Spleen (tissue), 7 donors: ENCODE results near the gene UBE2G1.

Source experiments
- CTCF ChIP-seq, 11 experiments: fragments of 200-600 bp in 7 of 11; fragments of 450-650 bp in 4 of 11; sonication (generic) in 4 of 11; IDR thresholded peaks in 8 of 11; conservative IDR thresholded peaks in 3 of 11; 1 replicate in 7 of 11; 2 replicates in 4 of 11; pipeline versions ENCODE4 v1.4.0 to v1.8.0; 2016 to 2021; ENCODE audit warnings: antibody characterized with exemption in 11 of 11, inconsistent platforms in 4 of 11, mild to moderate bottlenecking in 1 of 11
- POLR2A ChIP-seq, 3 donors: fragments of 450-650 bp; IDR thresholded peaks; one replicate each; pipeline ENCODE4 v1.5.1; 2017; ENCODE audit warnings: antibody characterized with exemption in 3 of 3, mild to moderate bottlenecking in 1 of 3
- POLR2AphosphoS5 ChIP-seq, 3 donors: sonication (generic); formaldehyde crosslinking; IDR thresholded peaks; one replicate each; pipeline ENCODE4 v1.5.1; 2017; ENCODE audit warnings: antibody characterized with exemption in 3 of 3
- donor health status: DM: no; HTN: no; CAD: no; lungs with moderate emphysema.
- donor health status: DM: no; HTN: no; CAD: no.
- donor health status: DM: no; HTN: no; CAD: no.

- TF ChIP-seq CTCF (IDR thresholded peaks at IDR 0.05 in 8 of 11, conservative IDR thresholded peaks at IDR 0.05 in 3 of 11) (no peak), POLR2AphosphoS5 (IDR thresholded peaks at IDR 0.05) (no peak), POLR2A (IDR thresholded peaks at IDR 0.05) (no peak)
These were observed 36.6 kb downstream of the UBE2G1 start for GRCh38 chr17:4329838-4330237.
